HL-60/S4 treated with retinoic acid at 250 ng/mL for 4 days and 3 days (cell line): ENCODE results near the gene TM9SF4.
"Not testable (repeated sequence)": the region's sequence is repeated elsewhere in the genome, so short reads cannot be mapped to it uniquely, and the experiment has no call there.

Experiments
- in situ Hi-C: fragments of 300-500 bp; cut with MboI; formaldehyde crosslinking; loops from 2 replicates; pipeline ENCODE4 v1.7.0; 2022; ENCODE audit warnings: low sequenced_read_pairs

Gene TM9SF4

GRCh38 chr20:32188376-32189122 is 79.0 kb downstream of the TM9SF4 start:
- in situ Hi-C loops: no loop called here

GRCh38 chr20:32189123-32189410 is 79.6 kb downstream of the TM9SF4 start:
- in situ Hi-C loops: no loop called here

- in situ Hi-C loops: no loop called here
Observed at GRCh38 chr20:32189691-32190615, 80.4 kb downstream of the TM9SF4 start.

GRCh38 chr20:32190616-32191415 is 81.3 kb downstream of the TM9SF4 start:
- in situ Hi-C loops: no loop called here

GRCh38 chr20:32191422-32191821 is 81.9 kb downstream of the TM9SF4 start:
- in situ Hi-C loops: no loop called here

- in situ Hi-C loops: no loop called here
Observed at GRCh38 chr20:32191873-32192272, 82.4 kb downstream of the TM9SF4 start.

- in situ Hi-C loops: no loop called here
Observed at GRCh38 chr20:32192698-32193097, 83.2 kb downstream of the TM9SF4 start.

GRCh38 chr20:32193336-32193735 is 83.8 kb downstream of the TM9SF4 start:
- in situ Hi-C loops: not testable (repeated sequence)

- in situ Hi-C loops: no loop called here
Observed at GRCh38 chr20:32193996-32194395, 84.5 kb downstream of the TM9SF4 start.

GRCh38 chr20:32195581-32195980 is 86.1 kb downstream of the TM9SF4 start:
- in situ Hi-C loops: no loop called here

- in situ Hi-C loops: not testable (repeated sequence)
Observed at GRCh38 chr20:32196613-32197012, 87.1 kb downstream of the TM9SF4 start.

- in situ Hi-C loops: not testable (repeated sequence)
Observed at GRCh38 chr20:32197136-32197535, 87.6 kb downstream of the TM9SF4 start.

- in situ Hi-C loops: no loop called here
Observed at GRCh38 chr20:32199006-32199405, 89.5 kb downstream of the TM9SF4 start.

GRCh38 chr20:32201296-32201976 is 91.9 kb downstream of the TM9SF4 start:
- in situ Hi-C loops: no loop called here

- in situ Hi-C loops: no loop called here
Observed at GRCh38 chr20:32201977-32202363, 92.5 kb downstream of the TM9SF4 start.

- in situ Hi-C loops: no loop called here
Observed at GRCh38 chr20:32203356-32204204, 94.1 kb downstream of the TM9SF4 start.

- in situ Hi-C loops: no loop called here
Observed at GRCh38 chr20:32204205-32205109, 94.9 kb downstream of the TM9SF4 start.

- in situ Hi-C loops: no loop called here
Observed at GRCh38 chr20:32205110-32205842, 95.8 kb downstream of the TM9SF4 start.
